Activated T-cell treated with anti-CD3 and anti-CD28 coated beads, Interleukin-2, amount 50 U/mL, for 24 hours (primary cell): Measurements from ENCODE around the gene MYO7B.
A peak's percentile ranks its signal among the peaks of the same experiment; 100 is the strongest.

ENCODE experiments used
- DNase-seq: peaks from one replicate; pipeline ENCODE4 v3.0.0-alpha.2; 2020
- H3K27ac Mint-ChIP-seq: 2 replicates; pipeline ENCODE4 v1.8.0; 2020; ENCODE audit warnings: mild to moderate bottlenecking, mixed read lengths
- H3K27me3 Mint-ChIP-seq: 2 replicates; pipeline ENCODE4 v1.8.0; 2020; ENCODE audit warnings: mixed read lengths
- H3K36me3 Mint-ChIP-seq: 2 replicates; pipeline ENCODE4 v1.8.0; 2020; ENCODE audit warnings: low read depth, mixed read lengths
- H3K4me1 Mint-ChIP-seq: 2 replicates; pipeline ENCODE4 v1.8.0; 2020; ENCODE audit warnings: low read depth, mixed read lengths
- H3K4me3 Mint-ChIP-seq: 2 replicates; pipeline ENCODE4 v1.8.0; 2020; ENCODE audit warnings: mild to moderate bottlenecking, moderate library complexity, mixed read lengths
- H3K9me3 Mint-ChIP-seq: 2 replicates; pipeline ENCODE4 v1.8.0; 2020; ENCODE audit warnings: mixed read lengths

The MYO7B gene

DNA sequence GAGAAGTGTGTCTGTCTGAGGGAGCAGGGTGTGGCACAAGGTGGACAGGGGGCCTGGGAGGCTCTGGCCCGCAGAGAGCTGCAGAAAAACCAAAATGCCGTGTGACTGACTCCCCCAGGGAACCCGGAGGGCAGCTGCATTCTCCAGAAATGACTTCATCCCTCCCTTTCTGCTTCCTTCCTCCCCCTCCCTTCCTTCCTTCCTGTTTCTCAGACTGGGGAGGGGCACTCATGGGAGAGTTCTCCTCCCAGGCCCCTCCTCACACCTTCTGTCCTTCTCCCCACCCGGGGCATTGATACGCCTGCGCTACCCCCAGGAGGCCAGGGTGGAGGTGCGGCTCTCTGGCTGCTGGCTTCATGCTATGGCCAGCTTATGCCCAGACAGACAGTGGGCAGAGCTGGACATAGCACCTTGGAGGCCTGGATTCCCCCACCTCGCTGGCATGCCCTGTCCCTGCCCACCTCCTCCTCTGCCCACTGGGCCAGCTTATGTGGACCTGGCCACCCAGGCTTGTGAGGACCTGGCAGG, 102.3 kb downstream of the MYO7B start:
- H3K4me3 Mint-ChIP-seq = no peak overlapping the region
- peaks cover 4% of the 10 kb centered on the region for H3K36me3 Mint-ChIP-seq
- H3K27ac Mint-ChIP-seq = peak overlapping the region; percentile 79
- H3K4me1 Mint-ChIP-seq = peaks cover 67% of the 10 kb centered on the region
- H3K27me3 Mint-ChIP-seq = no peaks in the 10 kb centered on the region
- DNase-seq = no peak
- H3K9me3 Mint-ChIP-seq = no peaks in the 10 kb centered on the region

DNA sequence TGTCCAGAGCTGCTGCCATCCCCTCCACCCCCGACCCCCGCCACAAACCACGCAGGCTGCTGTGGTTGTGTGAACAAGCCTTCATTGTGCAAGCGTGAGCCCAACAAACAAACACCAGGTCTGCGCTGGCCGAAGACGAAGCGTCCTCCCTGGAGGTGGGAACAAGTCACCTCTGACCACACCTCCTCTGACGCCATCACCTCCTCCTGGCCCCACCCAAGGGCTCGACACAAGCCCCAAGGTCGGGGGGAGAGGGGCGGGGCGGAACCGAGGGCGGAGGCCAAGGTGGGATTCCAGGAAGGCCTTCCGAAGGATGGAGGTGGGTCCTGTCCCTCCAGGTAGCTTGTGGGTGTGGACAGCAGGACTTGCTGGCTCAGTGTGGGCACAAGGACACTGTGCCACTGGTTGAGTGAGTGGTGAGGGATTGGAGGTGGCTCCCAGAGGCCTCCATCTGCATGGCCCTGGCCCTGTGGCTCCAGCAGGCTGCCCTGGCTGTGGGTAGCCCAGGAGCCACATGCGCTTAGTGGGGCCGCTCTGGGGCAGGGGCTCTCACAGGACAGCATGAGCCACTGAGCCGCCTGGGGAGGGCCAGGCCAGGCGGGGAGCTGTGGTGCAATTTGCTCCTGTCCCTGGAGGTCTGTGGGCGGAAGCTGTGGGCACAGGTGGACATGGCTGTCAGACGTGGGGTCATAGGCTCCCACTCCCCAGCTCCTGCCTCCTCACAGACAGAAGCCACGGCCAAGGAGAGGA, 103.1 kb downstream of the MYO7B start:
- H3K36me3 Mint-ChIP-seq = peaks cover 4% of the 10 kb centered on the region
- no peaks in the 10 kb centered on the region for H3K9me3 Mint-ChIP-seq
- H3K27ac Mint-ChIP-seq = peak overlapping the region; percentile 79
- H3K27me3 Mint-ChIP-seq = no peaks in the 10 kb centered on the region
- H3K4me1 Mint-ChIP-seq = peaks cover 59% of the 10 kb centered on the region
- DNase-seq = no peak
- no peak overlapping the region for H3K4me3 Mint-ChIP-seq

DNA sequence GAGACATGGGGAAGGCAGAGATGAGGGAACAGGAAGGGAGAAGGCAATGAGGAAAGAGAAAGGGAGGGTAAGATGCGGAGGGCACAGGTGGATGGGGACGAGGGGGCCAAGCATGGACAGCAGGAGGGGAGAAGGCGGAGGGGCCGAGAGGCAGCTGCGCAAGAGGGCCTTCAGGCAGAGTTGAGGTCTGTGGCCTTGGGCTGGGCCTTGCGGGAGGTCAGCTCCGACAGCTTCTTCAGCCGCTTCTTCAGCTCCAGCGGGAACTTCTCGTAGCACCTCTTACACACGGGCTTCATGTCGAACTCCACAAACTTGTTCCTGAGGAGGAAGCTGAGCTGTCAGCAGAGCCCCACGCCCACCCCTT, 103.6 kb downstream of the MYO7B start:
- Mint-ChIP-seq H3K36me3 (peaks cover 4% of the 10 kb centered on the region), H3K27ac (no peak overlapping the region), H3K9me3 (no peaks in the 10 kb centered on the region), H3K27me3 (no peaks in the 10 kb centered on the region), H3K4me3 (no peak overlapping the region), H3K4me1 (peaks cover 56% of the 10 kb centered on the region)
- no peak for DNase-seq

DNA sequence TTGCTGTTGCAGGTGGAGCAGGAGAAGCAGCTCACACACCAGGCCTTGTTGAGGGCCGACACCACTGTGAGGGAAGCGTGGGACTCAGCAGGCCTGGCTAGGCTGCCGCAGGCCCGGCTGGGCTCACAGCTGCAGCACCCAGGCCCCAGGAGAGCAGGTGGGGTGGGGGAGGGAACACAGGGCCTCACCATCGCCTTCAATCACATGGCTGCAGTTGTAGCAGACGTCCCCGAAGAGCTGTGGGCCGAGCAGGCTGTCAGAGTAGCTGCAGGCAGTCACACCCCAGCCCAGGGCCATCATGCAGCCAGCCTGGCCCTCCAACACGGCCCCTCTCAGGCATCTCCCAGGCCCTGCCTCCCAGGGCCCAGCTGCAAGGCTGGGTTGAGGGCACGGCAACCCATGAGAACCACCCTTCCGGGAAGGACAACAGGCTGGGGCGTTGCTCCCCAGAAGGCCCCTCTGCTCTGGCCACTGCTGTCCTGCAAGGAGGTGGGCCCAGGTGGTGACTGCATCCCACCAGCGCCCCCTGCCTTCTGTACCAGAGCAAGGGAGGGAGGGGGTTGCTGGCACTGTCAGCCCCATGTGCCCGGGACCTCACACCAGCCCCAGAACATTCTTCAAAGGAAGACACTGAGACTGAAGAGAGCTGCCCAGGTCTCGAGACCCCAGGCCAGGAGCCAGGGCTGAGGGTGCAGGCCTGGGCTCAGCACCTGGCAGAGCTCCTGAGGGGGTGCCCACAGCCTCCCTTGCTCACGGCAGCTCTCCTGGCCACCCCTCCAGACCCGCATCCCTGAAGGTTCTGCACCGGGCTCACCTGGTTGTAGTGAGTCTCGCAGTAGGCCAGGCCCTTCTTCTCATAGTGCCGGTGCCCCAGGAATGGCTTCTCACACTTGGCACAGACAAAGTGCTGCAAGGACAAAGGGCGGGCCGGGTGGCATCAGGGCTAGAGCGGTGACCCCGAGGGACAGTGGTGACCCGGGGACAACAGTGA, 104.9 kb downstream of the MYO7B start:
- H3K9me3 Mint-ChIP-seq = no peaks in the 10 kb centered on the region
- peaks cover 52% of the 10 kb centered on the region for H3K4me1 Mint-ChIP-seq
- H3K4me3 Mint-ChIP-seq = peak overlapping the region; percentile 62
- peaks cover 4% of the 10 kb centered on the region for H3K36me3 Mint-ChIP-seq
- peak overlapping the region; percentile 77 for H3K27ac Mint-ChIP-seq
- H3K27me3 Mint-ChIP-seq = no peaks in the 10 kb centered on the region
- peak; percentile 67 for DNase-seq

DNA sequence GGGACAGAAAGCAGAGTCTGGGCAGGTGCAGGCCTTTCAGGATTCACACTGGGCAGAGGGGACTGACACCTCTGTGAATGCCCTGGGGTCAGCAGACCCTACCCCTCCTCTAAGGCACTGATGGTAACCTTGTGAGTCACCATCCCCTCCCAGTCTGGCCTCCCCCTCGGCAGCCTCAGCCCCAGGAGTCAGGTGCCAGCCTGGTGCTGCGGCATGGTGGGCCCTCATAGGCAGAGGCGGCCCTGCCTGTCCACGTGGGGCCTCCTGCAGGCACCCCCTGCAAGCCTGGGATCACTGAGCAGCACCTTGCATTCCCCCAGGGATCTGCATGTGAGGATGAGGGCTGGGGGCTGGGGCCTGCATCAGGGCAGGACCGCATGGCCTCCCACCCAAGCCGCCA, 105.7 kb downstream of the MYO7B start:
- DNase-seq = peak; percentile 62
- Mint-ChIP-seq H3K9me3 (no peaks in the 10 kb centered on the region), H3K4me3 (peak overlapping the region; percentile 62), H3K36me3 (peaks cover 4% of the 10 kb centered on the region), H3K4me1 (peaks cover 52% of the 10 kb centered on the region), H3K27ac (peak overlapping the region; percentile 77), H3K27me3 (no peaks in the 10 kb centered on the region)

DNA sequence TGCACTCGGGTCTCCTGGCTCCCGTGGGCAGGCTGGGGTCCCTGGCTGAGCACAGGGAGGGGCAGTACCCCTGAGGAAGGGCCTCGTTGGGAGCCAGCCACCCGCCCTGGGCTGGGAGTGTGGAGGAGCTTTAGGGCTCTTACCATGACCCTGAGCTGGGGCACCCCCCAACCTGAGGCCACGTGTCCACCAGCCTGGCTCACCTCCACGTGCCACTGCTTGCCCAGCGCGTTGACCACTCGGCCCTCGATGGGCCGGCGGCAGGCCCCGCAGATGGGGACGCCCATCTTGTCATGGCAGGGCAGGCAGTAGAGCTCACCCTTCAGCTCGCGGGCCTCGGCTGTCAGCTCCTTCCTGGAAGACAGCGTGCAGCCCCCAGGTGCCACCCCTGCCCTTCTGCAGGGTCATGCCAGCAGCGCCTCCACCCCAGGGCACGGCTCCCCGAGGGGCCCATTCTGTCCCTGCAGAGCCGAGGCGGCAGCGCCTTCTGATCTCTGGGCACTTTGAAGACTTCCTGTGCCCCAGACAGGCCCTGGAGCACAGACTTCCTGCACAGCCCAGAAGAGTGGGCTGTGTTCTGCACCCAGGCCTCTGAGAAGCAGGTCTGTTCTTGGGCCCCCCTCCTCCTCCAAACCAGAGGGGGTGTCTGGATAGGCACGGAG, 106.5 kb downstream of the MYO7B start:
- Mint-ChIP-seq H3K27me3 (no peaks in the 10 kb centered on the region), H3K4me1 (peaks cover 48% of the 10 kb centered on the region), H3K36me3 (peaks cover 4% of the 10 kb centered on the region), H3K4me3 (peak overlapping the region; percentile 62), H3K27ac (peak overlapping the region; percentile 77), H3K9me3 (no peaks in the 10 kb centered on the region)
- peak; percentile 75 for DNase-seq

DNA sequence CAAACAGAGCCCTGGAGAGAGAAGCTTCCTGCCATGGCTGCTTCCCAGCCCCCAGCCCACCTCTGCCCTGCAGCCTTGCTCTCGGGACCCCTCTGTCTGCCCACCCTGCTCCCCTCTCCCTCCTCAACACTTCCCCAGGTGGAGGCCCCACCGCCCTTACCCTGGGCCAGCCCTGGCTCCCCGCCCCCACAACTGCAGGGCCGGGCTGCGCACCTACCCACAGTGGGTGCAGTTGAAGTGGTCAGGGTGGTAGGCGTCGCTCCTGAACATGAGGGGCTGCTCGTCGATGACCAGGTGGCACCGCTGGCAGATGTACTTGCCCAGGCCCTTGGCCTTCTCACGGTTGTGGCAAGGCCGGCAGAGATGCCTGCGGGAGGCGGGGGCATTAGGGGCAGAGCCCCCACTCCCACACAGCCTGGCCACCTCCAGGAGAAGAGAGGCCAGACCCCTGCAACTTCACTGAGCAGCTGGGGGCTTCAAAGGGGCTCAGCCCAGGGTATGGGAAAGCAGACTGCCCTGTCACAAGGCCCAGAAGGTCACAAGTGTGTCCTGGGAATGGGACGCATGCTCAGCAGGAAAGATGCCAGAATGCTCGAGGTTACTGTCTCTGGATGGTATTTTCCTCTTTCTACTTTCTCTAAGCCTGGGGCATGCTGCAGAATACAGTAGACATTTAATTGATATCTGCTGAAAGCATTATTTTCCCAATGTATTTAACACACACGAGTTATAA, 107.4 kb downstream of the MYO7B start:
- Mint-ChIP-seq H3K36me3 (peaks cover 4% of the 10 kb centered on the region), H3K4me3 (peak overlapping the region; percentile 8), H3K9me3 (no peaks in the 10 kb centered on the region), H3K4me1 (peaks cover 42% of the 10 kb centered on the region), H3K27ac (peak overlapping the region; percentile 52), H3K27me3 (no peaks in the 10 kb centered on the region)
- DNase-seq = no peak

DNA sequence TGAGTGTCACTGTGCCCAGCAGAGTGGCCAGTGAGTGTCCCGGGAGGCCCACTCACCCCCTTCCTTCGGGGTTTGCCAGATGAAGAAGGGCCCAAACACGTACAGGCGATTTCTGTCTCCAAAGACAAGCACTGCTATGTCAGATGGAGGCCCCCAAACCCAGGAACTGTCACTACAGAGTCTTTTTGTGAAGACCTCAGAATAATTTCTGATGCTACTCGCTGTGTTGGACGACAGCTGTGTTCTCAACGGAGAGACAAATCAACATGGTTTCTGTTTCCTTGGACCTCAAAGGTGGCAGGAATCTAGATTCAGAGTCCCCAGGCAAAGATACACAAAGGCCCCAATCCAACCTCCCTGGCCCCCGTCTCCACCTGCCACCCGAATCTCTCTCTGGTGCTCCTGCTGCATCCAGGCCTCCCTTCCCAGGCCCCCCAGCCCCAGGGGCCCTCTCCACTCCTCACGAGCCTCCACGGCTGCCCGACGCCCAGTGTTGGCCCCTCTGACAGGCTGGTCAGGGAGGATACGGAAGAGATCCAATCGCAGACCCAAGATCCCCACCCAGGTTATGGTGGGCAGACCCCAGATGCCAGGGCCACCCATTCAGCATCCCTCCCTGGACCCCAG, 108.1 kb downstream of the MYO7B start:
- Mint-ChIP-seq H3K9me3 (no peaks in the 10 kb centered on the region), H3K36me3 (peaks cover 4% of the 10 kb centered on the region), H3K27me3 (no peaks in the 10 kb centered on the region), H3K4me3 (no peak overlapping the region), H3K4me1 (peaks cover 39% of the 10 kb centered on the region), H3K27ac (peak overlapping the region; percentile 52)
- no peak for DNase-seq

DNA sequence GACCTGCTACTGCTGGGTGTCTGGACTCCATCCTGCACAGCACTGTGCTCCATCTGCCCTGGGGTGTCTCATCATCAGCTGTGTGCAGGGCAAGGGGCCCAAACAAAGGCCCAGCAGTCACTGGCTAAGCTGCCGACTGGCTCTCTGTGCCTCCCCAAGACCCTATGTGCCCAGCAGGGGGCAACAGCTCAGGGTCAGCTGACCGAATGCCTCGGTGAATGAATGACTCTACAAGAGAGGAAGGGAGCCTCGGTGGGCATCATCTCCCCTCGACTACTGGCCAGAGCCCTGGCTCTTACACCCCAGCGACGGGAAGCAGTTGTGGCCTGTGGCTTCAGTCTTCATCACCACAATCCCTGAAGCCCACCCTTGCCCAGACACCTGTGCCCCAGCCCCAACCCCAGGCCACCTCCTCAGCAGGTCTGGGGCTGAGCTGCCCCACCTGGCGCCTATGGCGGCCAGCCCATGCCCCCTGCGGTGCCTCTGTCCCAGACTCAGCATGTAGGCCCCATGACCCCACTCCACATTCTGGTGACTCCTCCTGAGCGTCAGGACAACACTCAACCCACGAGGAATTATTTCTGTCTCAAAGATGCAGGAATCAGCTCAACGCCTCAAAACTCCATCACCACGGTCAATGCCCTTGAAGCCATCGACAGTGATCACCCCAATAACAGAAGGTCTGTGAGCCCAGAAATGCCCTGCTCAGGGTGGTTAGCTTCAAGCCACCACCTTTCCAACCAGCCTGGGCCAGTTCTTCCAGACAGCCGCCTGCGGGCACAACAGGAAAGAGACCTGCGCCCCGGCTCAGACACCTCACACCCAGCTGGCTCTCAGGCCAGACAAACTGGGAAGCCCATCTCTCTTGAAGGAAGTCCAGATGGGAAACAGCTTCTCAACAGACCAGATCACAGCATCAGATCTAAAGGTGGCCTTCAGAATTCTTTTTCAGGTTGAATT, 108.9 kb downstream of the MYO7B start:
- Mint-ChIP-seq H3K36me3 (peaks cover 2% of the 10 kb centered on the region), H3K27me3 (no peaks in the 10 kb centered on the region), H3K27ac (peak overlapping the region; percentile 3), H3K4me1 (peaks cover 34% of the 10 kb centered on the region), H3K9me3 (no peaks in the 10 kb centered on the region), H3K4me3 (no peak overlapping the region)
- DNase-seq = no peak

DNA sequence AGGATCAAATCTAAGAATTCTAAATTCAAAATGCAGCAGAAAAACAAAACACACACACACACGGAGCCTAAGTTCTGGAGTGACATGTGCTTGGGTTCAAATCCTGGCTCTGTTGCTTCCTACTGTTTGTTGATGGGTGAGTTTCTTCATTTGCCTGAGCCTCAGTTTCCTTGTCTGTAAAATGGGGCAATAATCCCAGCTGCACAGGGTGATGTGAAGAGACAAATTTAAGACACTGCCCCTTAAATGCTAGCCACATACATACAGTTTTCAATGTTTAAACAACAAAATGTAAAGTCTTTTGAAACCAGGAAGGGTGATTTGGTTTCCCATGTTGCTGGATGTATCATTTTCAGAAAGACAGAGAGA, 109.5 kb downstream of the MYO7B start:
- Mint-ChIP-seq H3K9me3 (no peaks in the 10 kb centered on the region), H3K4me1 (peaks cover 31% of the 10 kb centered on the region), H3K27ac (peak overlapping the region; percentile 3), H3K27me3 (no peaks in the 10 kb centered on the region), H3K36me3 (no peaks in the 10 kb centered on the region), H3K4me3 (no peak overlapping the region)
- DNase-seq = no peak

DNA sequence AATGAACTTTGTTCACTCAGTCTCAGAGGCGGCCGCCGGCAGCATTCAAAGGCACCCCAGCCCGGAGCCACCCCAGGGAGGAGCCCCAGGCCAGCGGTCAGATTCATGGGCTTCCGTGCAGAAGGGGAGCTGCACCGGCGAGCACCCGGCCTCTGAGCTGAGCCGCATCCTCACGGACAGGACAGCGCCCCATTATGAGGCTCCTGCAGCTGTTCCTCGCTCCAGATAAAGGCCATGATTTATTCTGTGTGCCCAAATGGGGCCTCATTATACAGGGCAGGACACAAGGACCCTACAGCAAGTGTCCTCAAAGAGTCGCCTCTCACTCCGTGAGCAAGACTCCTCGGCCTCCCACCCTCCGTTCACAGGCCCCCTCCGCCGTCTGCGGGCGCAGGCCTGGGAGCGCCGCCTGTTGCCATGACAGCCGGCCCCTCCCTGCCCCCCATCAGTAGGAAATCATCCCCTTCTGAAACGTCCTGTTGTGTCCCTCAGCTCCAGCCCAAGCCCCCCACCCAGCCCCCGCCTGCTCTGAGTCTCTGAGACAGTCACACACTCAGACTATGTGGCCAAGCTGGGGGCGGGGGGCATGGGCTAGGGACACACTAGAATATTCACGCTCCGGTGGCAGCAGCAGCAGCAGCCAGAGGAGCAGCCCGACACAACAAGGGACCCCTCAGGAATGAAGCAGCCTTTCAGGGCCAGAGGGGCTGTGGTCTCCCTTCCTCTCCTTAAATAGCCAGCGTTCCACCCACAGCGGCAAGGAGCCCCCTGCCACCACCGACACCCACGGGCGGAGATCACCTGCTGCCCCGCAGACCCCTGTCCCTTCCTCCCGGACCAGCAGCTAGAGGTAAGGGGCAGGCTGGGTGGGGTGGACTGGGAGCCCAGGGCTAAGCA, 110.2 kb downstream of the MYO7B start, which contains the start of gene GPR17:
TSS of gene GPR17 (plus strand) at position 759 of the 897 bp plus-strand sequence. CDS start 4,583 bp downstream, outside the sequence.
- Mint-ChIP-seq H3K9me3 (no peaks in the 10 kb centered on the region), H3K27ac (peak within 1 kb of the TSS; percentile 3), H3K27me3 (no peaks in the 10 kb centered on the region), H3K4me3 (no peak within 1 kb of the TSS), H3K4me1 (peaks cover 25% of the 10 kb centered on the region), H3K36me3 (no peaks in the 10 kb centered on the region)
- DNase-seq = no peak
